Fibroblast of the conjunctiva (primary cell): ENCODE measurements around the gene CMYA5.
A peak's percentile ranks its signal among the peaks of the same experiment; 100 is the strongest.
"Not testable (repeated sequence)": the region's sequence is repeated elsewhere in the genome, so short reads cannot be mapped to it uniquely, and the experiment has no call there.

Source experiments
- DNase-seq: peaks from one replicate; pipeline ENCODE4 v3.0.0-alpha.2; 2010; ENCODE audit warnings: low read depth

Gene CMYA5

DNA sequence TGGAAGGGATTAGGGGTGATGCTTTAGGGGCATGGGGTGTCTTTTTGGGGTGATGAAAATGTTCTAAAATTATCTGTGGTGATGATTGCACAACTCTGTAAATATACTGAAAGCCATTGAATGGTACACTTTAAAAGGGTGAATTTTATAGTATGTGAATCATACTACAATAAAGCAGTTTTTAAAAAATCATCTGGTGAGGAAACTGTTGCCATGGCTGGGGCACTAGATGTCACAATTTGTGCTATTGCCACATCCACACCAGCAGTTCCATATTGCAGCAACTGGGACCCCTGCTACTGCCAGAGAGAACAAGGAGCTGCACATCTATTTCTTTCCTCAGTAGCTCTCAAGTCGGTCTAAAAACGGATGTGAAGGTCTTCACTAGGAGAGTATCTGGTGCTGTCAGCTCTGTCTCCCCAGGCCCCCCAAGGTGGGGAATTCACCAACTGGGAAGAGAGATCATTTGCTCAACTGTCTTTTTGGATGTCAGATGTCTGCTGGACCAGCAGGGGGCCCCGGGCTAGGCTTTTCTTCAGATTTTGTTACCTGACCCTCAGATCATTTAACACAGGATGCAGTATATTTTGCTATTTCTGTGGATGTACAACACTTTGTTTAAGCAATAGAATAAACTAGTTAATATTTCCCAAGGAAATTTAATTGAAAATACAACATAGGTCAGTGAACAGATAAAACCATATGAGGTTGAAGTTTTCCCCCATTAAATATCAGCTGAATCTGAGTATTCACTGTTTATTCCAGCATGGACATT is 13.2 kb downstream of the CMYA5 start:
- DNase-seq = peak; percentile 10

DNA sequence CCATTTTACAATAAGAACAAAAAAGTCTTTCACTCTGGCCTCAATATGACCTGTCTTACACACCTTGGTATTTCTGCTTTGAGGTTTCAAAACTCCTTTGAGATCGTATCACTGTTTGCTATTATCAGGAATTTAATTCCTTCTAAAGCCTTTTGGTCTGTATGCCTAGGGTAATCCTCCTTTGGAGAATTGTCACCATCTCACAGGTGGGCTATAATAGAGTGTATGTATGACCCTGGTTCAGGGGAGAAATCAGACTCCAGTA is 13.7 kb downstream of the CMYA5 start:
- no peak for DNase-seq

DNA sequence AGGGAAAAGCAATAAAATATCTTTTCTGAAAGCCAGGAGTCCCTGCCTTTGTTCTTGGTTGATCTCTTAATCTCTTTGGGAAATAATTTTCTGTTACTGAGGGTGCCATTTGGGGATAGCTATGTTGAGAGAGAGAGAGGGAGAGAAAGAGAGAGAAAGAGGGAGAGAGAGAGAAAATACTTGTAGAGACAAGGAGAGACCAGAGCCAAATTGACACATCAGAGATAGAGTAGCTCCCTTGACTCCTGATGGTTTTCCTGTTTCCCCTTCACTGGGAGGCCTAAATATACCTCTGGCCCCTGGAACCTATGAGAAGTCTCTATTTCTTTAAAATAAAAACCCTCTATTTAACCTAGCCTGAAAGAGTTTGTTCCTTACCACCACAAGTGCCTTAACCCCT is 14.9 kb downstream of the CMYA5 start:
- DNase-seq = no peak

DNA sequence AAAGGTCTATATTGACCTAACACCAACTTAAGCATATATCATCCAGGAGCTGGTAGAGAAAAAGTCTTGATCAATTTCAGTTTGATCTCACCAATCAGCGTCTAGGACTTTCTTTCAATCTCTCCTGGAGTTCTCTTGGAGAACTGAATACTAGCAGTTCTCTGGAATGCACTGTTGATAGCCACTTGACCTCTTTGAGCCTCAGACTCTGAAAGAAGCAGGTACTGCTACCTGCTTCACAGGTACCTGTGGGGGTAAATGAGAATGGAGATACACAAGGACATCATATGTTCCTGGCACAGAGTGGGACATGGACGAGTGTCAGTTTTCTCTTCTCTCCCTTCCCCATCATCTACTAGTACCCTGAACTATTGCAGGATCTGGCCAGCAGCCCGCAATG is 16.0 kb downstream of the CMYA5 start:
- DNase-seq = no peak

DNA sequence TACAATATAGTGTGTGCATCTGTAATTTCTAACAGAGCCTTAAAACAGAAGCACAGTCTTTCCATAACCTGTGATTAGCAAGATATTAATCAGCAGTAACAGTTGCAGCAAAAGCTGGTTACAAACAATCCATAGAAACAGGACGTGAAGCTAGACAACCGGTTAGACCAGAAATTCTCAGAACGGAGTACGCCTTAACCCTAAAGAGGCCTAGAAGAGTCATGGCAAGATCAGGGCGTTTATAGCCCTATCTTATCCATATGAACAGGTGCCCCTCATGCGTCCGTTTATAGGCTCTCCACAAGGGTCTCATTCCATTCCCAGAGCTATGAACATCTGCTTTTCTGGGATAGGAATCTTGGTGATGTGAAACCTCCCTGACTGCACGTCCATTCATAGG is 16.7 kb downstream of the CMYA5 start:
- not testable (repeated sequence) for DNase-seq

DNA sequence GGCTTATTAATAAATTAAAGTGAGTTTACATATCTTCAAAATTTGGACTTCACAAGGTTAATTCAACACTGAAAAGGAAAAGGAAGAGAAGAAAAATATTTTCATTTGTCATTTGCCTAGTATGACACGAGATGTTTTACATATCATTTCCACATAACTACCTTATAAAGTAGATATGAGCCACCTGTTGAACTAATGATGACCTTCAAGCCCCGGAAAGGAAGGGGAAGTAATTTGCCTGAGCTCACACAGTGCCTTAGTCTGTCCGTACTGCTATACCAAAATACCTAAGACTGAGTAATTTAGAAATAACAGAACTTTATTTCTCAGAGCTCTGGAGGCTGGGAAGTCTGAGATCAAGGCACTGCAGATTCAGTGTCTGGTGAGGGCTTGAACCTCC is 17.9 kb downstream of the CMYA5 start:
- DNase-seq = no peak

- DNase-seq = no peak
Measured at GRCh38 chr5:79712741-79713140, 23.1 kb downstream of the CMYA5 start.

DNA sequence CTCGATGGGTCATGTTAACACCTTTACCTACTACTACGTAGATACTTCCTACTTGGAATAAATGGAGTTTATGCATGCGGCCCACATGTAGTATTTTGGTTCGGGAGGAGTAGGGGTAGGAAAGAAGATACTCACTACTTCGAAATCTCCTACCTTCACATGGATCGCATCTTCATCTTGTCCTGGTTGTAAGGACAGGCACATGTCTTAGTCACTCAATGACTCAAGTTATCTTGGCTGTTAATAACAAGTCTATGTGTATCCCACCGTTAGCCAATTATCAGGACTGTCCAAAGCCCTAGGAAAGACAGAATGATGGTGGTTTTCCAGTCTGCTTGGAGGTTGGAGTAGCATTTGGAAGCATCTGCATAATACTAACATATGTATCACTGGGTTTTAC is 24.1 kb downstream of the CMYA5 start:
- DNase-seq = no peak

- DNase-seq = no peak
Measured at GRCh38 chr5:79716839-79717238, 27.2 kb downstream of the CMYA5 start.

DNA sequence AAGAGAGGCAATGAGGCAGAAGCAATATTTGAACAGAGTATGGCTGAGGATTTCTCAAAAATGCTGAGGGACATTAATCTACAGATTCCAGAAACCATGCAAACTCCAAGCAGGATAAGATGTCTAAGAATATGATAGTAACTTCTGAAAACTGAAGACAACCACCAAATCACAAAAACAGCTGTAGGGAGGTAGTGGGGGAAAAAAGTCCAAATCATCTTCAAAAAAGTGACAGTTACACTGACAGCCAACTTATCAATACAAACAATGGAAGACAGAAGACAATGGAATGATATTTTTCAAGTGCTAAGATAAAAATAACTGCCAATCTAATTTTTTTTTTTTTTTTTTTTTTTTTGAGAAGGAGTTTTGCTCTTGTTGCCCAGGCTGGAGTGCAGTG is 30.5 kb downstream of the CMYA5 start:
- no peak for DNase-seq

- DNase-seq = no peak
Measured at GRCh38 chr5:79727451-79728355, 38.1 kb downstream of the CMYA5 start.

DNA sequence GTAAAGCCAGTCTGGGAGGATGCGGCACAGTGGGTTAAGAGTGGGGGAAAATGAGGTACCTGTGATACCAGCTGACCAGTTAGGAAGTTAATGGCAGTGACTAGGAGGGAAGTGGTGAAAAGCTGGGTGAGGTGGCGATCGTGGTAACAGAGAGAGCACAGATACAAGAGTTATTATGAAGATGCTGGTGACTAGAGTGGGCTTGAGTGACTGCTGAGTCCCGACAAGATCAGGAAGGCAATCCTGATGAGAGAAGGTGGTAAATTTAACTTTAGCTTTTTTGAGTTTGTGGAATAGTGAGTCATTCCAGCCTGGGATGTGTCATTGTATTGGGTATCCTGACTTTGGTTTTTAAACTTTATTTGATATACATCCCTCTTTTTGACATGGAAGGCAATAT is 38.8 kb downstream of the CMYA5 start:
- DNase-seq = no peak

DNA sequence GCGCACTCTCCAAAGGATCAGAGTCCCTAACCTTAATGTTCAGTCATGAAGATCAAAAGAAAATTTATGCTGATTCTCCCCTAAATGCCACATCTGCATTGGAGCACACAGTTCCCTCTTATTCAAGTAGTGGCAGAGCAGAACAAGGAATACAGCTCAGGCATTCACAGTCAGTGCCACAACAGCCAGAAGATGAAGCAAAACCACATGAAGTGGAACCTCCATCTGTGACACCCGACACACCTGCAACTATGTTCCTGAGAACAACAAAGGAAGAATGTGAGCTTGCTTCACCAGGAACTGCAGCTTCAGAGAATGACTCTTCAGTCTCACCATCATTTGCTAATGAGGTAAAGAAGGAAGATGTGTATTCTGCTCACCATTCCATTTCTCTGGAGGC is 40.0 kb downstream of the CMYA5 start:
- DNase-seq = no peak

- DNase-seq = no peak
Measured at GRCh38 chr5:79730564-79730963, 40.9 kb downstream of the CMYA5 start.

GRCh38 chr5:79731775-79732174 is 42.1 kb downstream of the CMYA5 start:
- DNase-seq = no peak

GRCh38 chr5:79736528-79737514 is 47.2 kb downstream of the CMYA5 start:
- no peak for DNase-seq

DNA sequence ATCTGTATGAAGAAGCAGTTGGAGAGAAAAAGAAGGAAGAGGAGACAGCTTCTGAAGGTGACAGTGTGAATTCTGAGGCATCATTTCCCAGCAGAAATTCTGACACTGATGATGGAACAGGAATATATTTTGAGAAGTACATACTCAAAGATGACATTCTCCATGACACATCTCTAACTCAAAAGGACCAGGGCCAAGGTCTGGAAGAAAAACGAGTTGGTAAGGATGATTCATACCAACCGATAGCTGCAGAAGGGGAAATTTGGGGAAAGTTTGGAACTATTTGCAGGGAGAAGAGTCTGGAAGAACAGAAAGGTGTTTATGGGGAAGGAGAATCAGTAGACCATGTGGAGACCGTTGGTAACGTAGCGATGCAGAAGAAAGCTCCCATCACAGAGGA is 48.7 kb downstream of the CMYA5 start:
- no peak for DNase-seq

GRCh38 chr5:79742549-79743136 is 53.0 kb downstream of the CMYA5 start:
- no peak for DNase-seq

DNA sequence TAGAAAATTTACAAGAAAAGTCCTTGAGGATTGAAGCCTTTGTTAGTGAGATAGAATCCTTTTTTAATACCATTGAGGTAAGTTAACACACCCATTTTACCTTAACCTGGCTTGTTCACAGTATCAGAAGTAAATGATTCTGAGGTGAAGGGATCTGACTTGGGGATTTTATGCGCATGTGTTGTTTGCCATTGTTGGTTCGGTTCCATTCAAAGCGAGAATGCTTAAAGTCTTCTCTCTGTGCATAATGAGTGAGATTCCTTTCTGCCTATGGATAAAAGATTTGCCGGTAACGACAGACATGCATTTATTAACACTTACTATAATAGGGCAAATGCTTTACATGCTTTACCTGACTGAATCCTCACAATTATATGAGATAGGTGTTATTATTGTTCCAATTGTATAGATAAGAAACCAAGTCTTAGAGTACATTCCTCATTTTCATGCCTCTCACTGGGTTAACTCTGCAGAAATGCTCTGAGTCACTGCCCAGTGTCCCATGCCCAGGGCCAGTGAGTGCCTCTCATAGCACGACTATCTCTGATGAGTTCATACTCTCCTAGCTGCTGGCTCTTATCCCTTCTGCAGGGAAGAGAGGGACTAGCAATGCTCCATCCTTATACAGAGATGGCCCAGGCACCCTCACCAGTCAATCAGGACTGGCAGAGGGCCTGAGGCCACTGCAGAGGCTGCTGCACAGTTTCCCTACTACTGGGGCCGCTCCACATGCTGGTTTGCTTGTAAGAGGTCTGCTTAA is 54.4 kb downstream of the CMYA5 start:
- DNase-seq = no peak

DNA sequence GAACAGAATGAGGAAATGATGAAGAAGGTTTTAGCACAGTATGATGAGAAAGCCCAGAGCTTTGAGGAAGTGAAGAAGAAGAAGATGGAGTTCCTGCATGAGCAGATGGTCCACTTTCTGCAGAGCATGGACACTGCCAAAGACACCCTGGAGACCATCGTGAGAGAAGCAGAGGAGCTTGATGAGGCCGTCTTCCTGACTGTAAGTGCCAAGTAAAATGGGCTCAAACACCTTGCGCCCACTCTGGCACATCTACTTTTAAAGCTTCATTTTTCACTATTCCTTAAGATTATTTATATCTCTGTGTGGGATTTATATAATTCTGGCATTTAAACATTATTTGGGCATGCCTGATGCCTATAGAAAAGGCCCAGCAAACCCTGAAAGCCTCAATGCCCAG is 55.6 kb downstream of the CMYA5 start:
- DNase-seq = no peak
